ENCODE results near the gene DEFB129. TPM values are rescaled to one million over a fixed set of nuclear protein-coding genes. Genes with fewer than 3 reads are reported as not detected.

Gene DEFB129
- total and polyA plus RNA-seq, 11 donors: not detected

- ATAC-seq: no peak
- Histone ChIP-seq H3K4me1 (peaks cover 0 to 5% (median 0%) of the 10 kb centered on the region in 12 donors), H3K9me3 (no peaks in the 10 kb centered on the region), H3K27me3 (peaks cover 0 to 2% (median 0%) of the 10 kb centered on the region in 9 donors), H3K4me3 (no peak overlapping the region), H3K36me3 (no peaks in the 10 kb centered on the region), H3K27ac (no peak overlapping the region)
- intact Hi-C loops (cut with DNase I): no loop called here
- 42 to 61% (median 57%) methylated on average over 8 of the region's 8 CpGs for WGBS, 4 donors
- no peak for DNase-seq
- no peak for TF ChIP-seq POLR2A (IDR thresholded peaks at IDR 0.05)
- peak in 2 of 12 donors; percentile 36 to 42 for TF ChIP-seq CTCF (IDR thresholded peaks at IDR 0.05)
Measured at GRCh38 chr20:258963-259362, 31.9 kb downstream of the DEFB129 start.

GRCh38 chr20:259981-260380 lies 32.9 kb downstream of the DEFB129 start:
- 72 to 75% (median 73%) methylated on average over 2 of the region's 2 CpGs for WGBS, 4 donors
- intact Hi-C loops (cut with DNase I): no loop called here
- Histone ChIP-seq H3K4me3 (no peak overlapping the region), H3K27me3 (no peaks in the 10 kb centered on the region), H3K27ac (no peak overlapping the region), H3K36me3 (no peaks in the 10 kb centered on the region), H3K4me1 (peaks cover 0 to 5% (median 0%) of the 10 kb centered on the region in 12 donors), H3K9me3 (no peaks in the 10 kb centered on the region)
- DNase-seq (no peak), ATAC-seq (no peak)
- TF ChIP-seq POLR2A (IDR thresholded peaks at IDR 0.05): no peak
- TF ChIP-seq CTCF (IDR thresholded peaks at IDR 0.05): no peak

GRCh38 chr20:263701-264100 lies 36.6 kb downstream of the DEFB129 start:
- Histone ChIP-seq H3K27me3 (no peaks in the 10 kb centered on the region), H3K36me3 (no peaks in the 10 kb centered on the region), H3K4me3 (no peak overlapping the region), H3K9me3 (no peaks in the 10 kb centered on the region), H3K27ac (no peak overlapping the region), H3K4me1 (peaks cover 0 to 10% (median 0%) of the 10 kb centered on the region in 12 donors)
- WGBS, 4 donors: 57 to 79% (median 69%) methylated on average over 10 to 13 of the region's 13 CpGs
- ATAC-seq (no peak), DNase-seq (no peak)
- intact Hi-C loops (cut with DNase I): no loop called here
- no peak for TF ChIP-seq CTCF (IDR thresholded peaks at IDR 0.05)
- no peak for TF ChIP-seq POLR2A (IDR thresholded peaks at IDR 0.05)

- peaks cover 0 to 10% (median 0%) of the 10 kb centered on the region in 12 donors for H3K4me1 ChIP-seq
- TF ChIP-seq CTCF (IDR thresholded peaks at IDR 0.05) (peak; percentile 91 to 99 (median 97)), POLR2A (IDR thresholded peaks at IDR 0.05) (no peak)
- no peaks in the 10 kb centered on the region for H3K9me3 ChIP-seq
- H3K27me3 ChIP-seq: no peaks in the 10 kb centered on the region
- ATAC-seq: peak; percentile 80 to 94 (median 92)
- H3K27ac ChIP-seq: peak overlapping the region in 2 of 12 donors; percentile 5 to 39
- intact Hi-C loops (cut with DNase I): loop anchor here in 4 of 10 donors (2.0 to 5.0 kb wide), 4 partner anchors 30 to 65 kb away; partner anchors contain the start of gene SOX12 (in 1 of the 4)
- WGBS, 4 donors: 8 to 15% (median 9%) methylated on average over 22 to 43 of the region's 43 CpGs
- peak overlapping the region; percentile 15 to 61 (median 54) for H3K4me3 ChIP-seq
- DNase-seq: peak; percentile 84 to 90 (median 85)
- H3K36me3 ChIP-seq: no peaks in the 10 kb centered on the region
Measured at GRCh38 chr20:266596-267562, 39.8 kb downstream of the DEFB129 start.
